GM23248 (cell line): ENCODE measurements around the gene LMX1B.

Experiments
- EZH2 ChIP-seq: fragments of 200-600 bp; sonication (generic); IDR thresholded peaks from 2 replicates; pipeline ENCODE4 v1.6.1; 2018; ENCODE audit warnings: antibody characterized with exemption, mild to moderate bottlenecking; ENCODE audit not compliant: insufficient read depth, poor library complexity, severe bottlenecking
- EZH2phosphoT487 ChIP-seq: fragments of 200-600 bp; sonication (generic); IDR thresholded peaks from 2 replicates; pipeline ENCODE4 v1.6.1; 2018; ENCODE audit warnings: antibody characterized with exemption, moderate library complexity, mild to moderate bottlenecking, low read depth; ENCODE audit not compliant: insufficient read depth

GRCh38 chr9:126617823-126618165 lies 4.1 kb downstream of the LMX1B start:
- TF ChIP-seq EZH2 = no peak
- no peak for TF ChIP-seq EZH2phosphoT487
